NCI-H2029 treated with DMSO at 0.1 percent for 48 hours (cell line): ENCODE results near the gene SLC6A9.

Source experiments
- DNase-seq: peaks from one replicate; lab custom pipeline; 2025; lab: John Stamatoyannopoulos, UW

Gene SLC6A9

GRCh38 chr1:43969746-43970466, 61.4 kb downstream of the SLC6A9 start, which contains the start of gene DPH2:
DPH2 (plus strand) TSS chr1:43970010; CDS start chr1:43970176, 166 bp downstream.
- peak; percentile 99 for DNase-seq

GRCh38 chr1:43969416-43969745, 61.9 kb downstream of the SLC6A9 start:
- no peak for DNase-seq

- DNase-seq: no peak
Observed at GRCh38 chr1:43968348-43968948, 62.8 kb downstream of the SLC6A9 start.

GRCh38 chr1:43965316-43965715, 65.9 kb downstream of the SLC6A9 start:
- DNase-seq: no peak

- DNase-seq: no peak
Observed at GRCh38 chr1:43963890-43964289, 67.4 kb downstream of the SLC6A9 start.

GRCh38 chr1:43963006-43963405, 68.3 kb downstream of the SLC6A9 start:
- DNase-seq: no peak

GRCh38 chr1:43962324-43962723, 68.9 kb downstream of the SLC6A9 start:
- DNase-seq: no peak

GRCh38 chr1:43961692-43962091, 69.6 kb downstream of the SLC6A9 start:
- DNase-seq: no peak

DNA sequence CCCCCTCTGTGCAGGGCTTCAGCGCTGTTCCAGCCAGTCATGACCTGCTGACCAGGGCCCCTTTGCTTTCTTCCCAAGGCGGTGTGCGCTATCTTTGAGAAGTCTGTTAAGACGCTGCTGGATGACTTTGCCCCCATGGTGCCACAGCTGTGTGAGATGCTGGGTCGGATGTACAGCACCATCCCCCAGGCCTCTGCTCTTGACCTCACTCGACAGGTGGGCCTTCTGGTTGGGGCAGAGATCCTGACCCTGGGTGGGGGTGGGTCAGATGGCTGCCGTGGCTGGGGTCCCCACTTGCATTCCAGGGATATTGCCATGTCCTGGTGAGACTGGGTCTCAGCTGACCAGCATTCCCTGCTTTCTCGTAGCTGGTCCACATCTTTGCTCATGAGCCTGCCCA, 70.5 kb downstream of the SLC6A9 start:
- no peak for DNase-seq

GRCh38 chr1:43958351-43959255, 72.7 kb downstream of the SLC6A9 start:
- DNase-seq: no peak

GRCh38 chr1:43957407-43958040, 73.7 kb downstream of the SLC6A9 start:
- no peak for DNase-seq

DNA sequence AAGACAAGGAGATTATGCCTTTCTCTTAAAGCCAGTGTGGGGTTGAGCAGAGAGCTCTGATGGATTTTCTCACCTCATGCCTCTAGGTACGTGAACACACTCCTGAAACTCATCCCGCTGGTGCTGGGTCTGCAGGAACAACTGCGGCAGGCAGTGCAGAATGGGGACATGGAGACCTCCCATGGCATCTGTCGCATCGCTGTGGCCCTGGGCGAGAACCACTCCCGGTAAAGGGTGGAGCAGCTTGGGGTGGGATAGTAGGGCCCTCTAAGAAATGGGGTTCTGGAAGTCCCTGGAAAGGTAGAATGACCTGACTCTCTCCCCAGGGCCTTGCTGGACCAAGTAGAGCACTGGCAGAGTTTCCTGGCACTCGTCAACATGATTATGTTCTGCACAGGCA, 75.0 kb downstream of the SLC6A9 start:
- DNase-seq: no peak

- DNase-seq: no peak
Observed at GRCh38 chr1:43954036-43954435, 77.2 kb downstream of the SLC6A9 start.

DNA sequence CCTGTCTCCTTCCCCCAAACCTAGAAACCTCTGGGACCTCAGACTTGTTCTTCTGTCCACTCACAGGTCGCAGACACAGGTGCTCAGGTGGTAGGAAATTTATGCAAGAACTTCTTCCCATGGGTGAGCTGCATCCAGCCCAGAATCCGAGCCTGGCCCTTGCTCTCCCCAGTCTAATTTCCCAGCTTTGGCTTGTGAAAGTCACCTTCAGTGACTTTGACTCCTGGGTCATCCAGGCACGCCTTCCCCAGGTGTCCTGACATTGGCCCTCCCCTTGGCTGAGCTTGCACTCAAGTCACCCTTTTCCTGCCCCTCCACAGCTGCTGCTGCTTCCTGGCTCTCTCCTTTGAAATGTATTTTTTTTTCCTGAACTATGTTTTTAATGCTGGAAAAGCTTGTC, 77.9 kb downstream of the SLC6A9 start:
- no peak for DNase-seq

DNA sequence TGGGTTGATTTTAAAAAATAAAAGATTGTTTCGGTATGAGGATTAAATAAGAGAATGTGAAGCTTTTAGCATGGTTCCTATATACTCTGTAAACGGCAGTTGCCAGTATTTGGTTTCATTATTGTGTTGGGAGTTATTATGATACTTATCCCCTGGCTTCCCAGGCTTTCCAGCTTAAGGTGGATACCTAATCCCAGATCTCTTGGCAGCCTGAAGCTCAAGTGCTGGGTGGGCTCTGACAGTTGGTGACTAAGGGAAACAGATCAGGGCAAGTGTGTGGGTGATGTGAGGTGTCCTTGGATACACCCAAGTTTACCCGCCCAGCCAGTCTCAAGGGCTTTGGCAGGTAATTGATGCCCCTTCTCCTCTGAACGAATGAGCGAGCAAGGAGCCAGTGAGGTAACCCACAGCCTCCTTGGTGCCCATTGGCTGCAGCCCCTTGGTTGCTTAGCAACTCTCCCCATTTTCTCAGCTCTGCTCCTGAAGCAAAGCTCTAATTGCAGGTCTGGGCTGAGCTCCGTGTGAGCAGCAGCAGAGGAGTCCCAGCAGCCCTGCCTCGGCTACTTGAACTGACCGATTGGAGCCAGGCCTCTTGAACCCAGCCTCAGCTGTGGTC, 78.4 kb downstream of the SLC6A9 start:
- peak; percentile 43 for DNase-seq

GRCh38 chr1:43951021-43951985, 80.0 kb downstream of the SLC6A9 start:
- no peak for DNase-seq

- DNase-seq: no peak
Observed at GRCh38 chr1:43949678-43950077, 81.6 kb downstream of the SLC6A9 start.

DNA sequence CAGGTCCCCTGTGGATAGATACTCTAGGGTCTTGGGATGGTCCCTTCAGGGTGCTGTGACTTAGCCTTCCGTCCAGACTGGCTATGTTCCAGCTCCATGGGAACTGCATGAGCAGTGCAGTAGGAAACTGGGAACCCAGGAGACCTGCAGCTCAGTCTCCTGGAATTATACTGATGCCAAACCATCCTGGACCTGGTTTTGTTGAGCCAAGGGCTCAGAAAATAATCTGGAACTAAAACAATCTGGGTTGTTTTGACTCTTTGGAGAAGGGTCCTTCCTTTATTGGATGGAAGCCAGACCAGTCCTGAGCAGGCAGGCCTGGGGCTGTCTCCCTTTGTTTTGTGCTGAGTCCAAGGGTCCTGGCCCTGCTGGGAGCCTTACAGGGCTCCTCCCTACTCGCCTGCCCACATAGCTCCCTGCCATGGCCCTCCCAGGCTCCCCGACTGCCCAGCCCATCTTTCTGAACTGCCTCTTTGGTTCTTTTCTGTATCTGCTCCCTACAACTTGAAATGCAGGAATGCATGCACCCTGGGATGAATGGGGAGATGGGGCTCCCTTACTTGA, 83.3 kb downstream of the SLC6A9 start:
- DNase-seq: no peak

DNA sequence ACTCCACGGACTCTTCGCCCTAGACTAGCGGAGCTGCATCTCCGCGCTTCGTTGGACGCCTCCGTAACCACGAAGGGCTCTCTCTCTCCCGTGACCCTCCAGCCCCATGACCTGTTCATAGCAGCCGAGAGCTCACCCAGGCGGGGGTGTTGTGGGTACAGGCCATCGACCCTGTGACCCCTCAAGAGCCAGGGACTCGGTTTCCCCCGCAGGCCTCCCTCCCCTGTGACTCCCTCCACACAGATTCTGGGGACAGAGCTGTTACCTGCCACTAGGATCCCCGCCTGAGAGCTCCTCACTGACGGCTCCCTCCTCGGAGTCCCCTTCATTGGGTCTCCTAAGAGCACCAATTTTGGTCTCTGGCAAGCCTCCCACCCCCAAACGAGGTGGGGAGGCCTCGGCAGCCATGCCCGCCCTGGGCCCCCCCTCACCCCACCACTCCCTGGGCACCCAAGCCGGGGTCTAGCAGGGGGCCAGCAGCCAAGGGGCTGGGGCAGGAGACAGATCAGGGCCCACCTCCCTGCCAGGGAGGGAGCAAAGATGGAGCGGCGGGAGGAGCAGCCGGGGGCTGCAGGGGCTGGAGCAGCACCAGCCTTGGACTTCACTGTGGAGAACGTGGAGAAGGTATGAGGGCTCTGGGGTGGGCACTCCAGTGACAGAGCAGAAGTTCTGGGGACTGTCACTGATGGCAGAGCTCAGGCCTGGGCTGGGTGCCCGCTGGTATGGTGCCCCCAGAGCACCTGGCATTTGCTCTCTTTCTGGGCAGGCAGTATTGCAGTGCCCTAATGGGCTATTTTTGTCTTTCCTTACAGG, 84.0 kb downstream of the SLC6A9 start:
- DNase-seq: no peak
